ENCODE results near the gene DPP10.

DNA sequence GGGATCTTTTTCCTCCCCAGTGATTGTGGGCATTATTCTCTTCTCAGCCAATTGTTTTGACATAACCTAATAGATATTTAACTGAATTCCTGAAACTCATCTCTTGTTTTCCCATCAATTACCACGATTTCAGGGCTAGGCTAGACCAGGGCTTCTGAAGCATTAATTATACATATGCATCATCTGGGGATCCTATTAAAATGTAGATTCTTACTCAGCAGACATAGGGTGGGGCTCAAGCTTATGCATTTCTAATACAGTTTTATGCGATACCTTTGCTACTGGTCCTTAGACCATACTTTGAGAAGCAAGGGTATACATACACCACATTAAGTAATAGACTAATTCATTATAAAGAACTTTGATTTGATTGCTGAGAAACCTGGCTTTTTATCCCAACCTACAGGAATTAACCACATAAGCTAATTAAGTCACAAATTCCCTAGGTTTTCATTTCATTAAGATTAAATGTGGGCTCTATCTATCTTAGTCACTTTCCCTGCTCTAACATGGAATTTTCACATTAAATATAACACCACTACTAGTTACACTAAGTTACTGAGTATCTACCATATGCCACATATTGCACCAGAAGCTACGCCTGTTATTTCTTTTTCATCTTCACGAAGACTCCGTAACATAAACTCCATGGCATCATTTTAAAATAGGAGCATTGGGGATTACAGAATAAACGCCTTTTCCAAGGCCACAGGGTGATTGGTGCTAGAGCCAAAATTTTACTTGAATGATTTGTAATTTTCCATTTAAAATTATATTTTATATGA, 417.5 kb downstream of the DPP10 start:
- TF ChIP-seq, protein P1, sequence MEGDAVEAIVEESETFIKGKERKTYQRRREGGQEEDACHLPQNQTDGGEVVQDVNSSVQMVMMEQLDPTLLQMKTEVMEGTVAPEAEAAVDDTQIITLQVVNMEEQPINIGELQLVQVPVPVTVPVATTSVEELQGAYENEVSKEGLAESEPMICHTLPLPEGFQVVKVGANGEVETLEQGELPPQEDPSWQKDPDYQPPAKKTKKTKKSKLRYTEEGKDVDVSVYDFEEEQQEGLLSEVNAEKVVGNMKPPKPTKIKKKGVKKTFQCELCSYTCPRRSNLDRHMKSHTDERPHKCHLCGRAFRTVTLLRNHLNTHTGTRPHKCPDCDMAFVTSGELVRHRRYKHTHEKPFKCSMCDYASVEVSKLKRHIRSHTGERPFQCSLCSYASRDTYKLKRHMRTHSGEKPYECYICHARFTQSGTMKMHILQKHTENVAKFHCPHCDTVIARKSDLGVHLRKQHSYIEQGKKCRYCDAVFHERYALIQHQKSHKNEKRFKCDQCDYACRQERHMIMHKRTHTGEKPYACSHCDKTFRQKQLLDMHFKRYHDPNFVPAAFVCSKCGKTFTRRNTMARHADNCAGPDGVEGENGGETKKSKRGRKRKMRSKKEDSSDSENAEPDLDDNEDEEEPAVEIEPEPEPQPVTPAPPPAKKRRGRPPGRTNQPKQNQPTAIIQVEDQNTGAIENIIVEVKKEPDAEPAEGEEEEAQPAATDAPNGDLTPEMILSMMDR (IDR thresholded peaks at IDR 0.05) = no peak
- TF ChIP-seq ZFX (IDR thresholded peaks at IDR 0.05; ENCODE audit: borderline replicate concordance) = no peak

Data from 22Rv1 (cell line).